ENCODE measurements around the gene ARHGAP36.

ARHGAP36 gene

GRCh38 chrX:131072871-131073571 lies 14.9 kb downstream of the ARHGAP36 start:
- DNase-seq: no peak

- DNase-seq: no peak
Observed at GRCh38 chrX:131073607-131074006, 15.5 kb downstream of the ARHGAP36 start.

- DNase-seq: no peak
Observed at GRCh38 chrX:131081772-131082740, 23.9 kb downstream of the ARHGAP36 start.

- DNase-seq: no peak
Observed at GRCh38 chrX:131083510-131084142, 25.5 kb downstream of the ARHGAP36 start.

- no peak for DNase-seq
Observed at GRCh38 chrX:131084145-131084544, 26.0 kb downstream of the ARHGAP36 start.

- no peak for DNase-seq
Observed at GRCh38 chrX:131136776-131137175, 78.6 kb downstream of the ARHGAP36 start.

GRCh38 chrX:131139072-131139471 lies 80.9 kb downstream of the ARHGAP36 start:
- DNase-seq: no peak

Data from CD4-positive, alpha-beta T cell treated with Interleukin-6 for 4 hours (primary cell).